ENCODE data around the gene SERPINE3.

The SERPINE3 gene

GRCh38 chr13:51323824-51324511, 15.5 kb upstream of the SERPINE3 start:
- ATAC-seq = no peak
- TF ChIP-seq SNAI2 (CRISPR knock-in tag; IDR thresholded peaks at IDR 0.05) (no peak), CREB5 (CRISPR knock-in tag; IDR thresholded peaks at IDR 0.05; ENCODE audit: low read depth) (no peak), POU6F1 (CRISPR knock-in tag; IDR thresholded peaks at IDR 0.05; ENCODE audit: borderline replicate concordance, low read depth) (no peak), TOX (CRISPR knock-in tag; IDR thresholded peaks at IDR 0.05; ENCODE audit: borderline replicate concordance) (no peak), PPARA (CRISPR knock-in tag; IDR thresholded peaks at IDR 0.05; ENCODE audit: borderline replicate concordance) (no peak)

- TF ChIP-seq ESRRG (CRISPR knock-in tag; IDR thresholded peaks at IDR 0.05) = no peak
- no peak for TF ChIP-seq TCF4 (CRISPR knock-in tag; IDR thresholded peaks at IDR 0.05; ENCODE audit: borderline replicate concordance)
- no peak for TF ChIP-seq PPARA (CRISPR knock-in tag; IDR thresholded peaks at IDR 0.05; ENCODE audit: borderline replicate concordance)
- TF ChIP-seq ZNF70 (CRISPR knock-in tag; IDR thresholded peaks at IDR 0.05) = no peak
- TF ChIP-seq ISL1 (CRISPR knock-in tag; IDR thresholded peaks at IDR 0.05) = no peak
- TF ChIP-seq CSDC2 (CRISPR knock-in tag; IDR thresholded peaks at IDR 0.05) = no peak
- no peak for TF ChIP-seq ZC3H10 (CRISPR knock-in tag; IDR thresholded peaks at IDR 0.05)
- no peak for TF ChIP-seq RARB (CRISPR knock-in tag; IDR thresholded peaks at IDR 0.05)
- no peak for TF ChIP-seq TSHZ2 (CRISPR knock-in tag; IDR thresholded peaks at IDR 0.05)
- TF ChIP-seq BACH2 (CRISPR knock-in tag; IDR thresholded peaks at IDR 0.05; ENCODE audit: borderline replicate concordance) = no peak
- no peak for TF ChIP-seq ZNF565 (CRISPR knock-in tag; conservative IDR thresholded peaks at IDR 0.05; ENCODE audit: low read depth)
- TF ChIP-seq CREB5 (CRISPR knock-in tag; IDR thresholded peaks at IDR 0.05; ENCODE audit: low read depth) = no peak
- TF ChIP-seq TOX (CRISPR knock-in tag; IDR thresholded peaks at IDR 0.05; ENCODE audit: borderline replicate concordance) = no peak
- TF ChIP-seq ZFP3 (CRISPR knock-in tag; IDR thresholded peaks at IDR 0.05) = no peak
- no peak for TF ChIP-seq GLIS3 (CRISPR knock-in tag; IDR thresholded peaks at IDR 0.05)
- ATAC-seq = no peak
Observed at GRCh38 chr13:51324714-51325420, 14.6 kb upstream of the SERPINE3 start.

- ATAC-seq = no peak; the same call in 2 of the 3 replicates
- no peak for TF ChIP-seq PPARA (CRISPR knock-in tag; IDR thresholded peaks at IDR 0.05; ENCODE audit: borderline replicate concordance)
- no peak for TF ChIP-seq ZFP3 (CRISPR knock-in tag; IDR thresholded peaks at IDR 0.05)
- TF ChIP-seq SNAI2 (CRISPR knock-in tag; IDR thresholded peaks at IDR 0.05) = no peak
- TF ChIP-seq CSRNP3 (CRISPR knock-in tag; IDR thresholded peaks at IDR 0.05) = no peak
- no peak for TF ChIP-seq CREB5 (CRISPR knock-in tag; IDR thresholded peaks at IDR 0.05; ENCODE audit: low read depth)
- no peak for TF ChIP-seq ZC3H10 (CRISPR knock-in tag; IDR thresholded peaks at IDR 0.05)
Observed at GRCh38 chr13:51325837-51326236, 13.7 kb upstream of the SERPINE3 start.

All from SK-N-SH treated with all-trans-retinoic acid at 6 μM for 48 hours (cell line).